ENCODE data around the gene MKS1.

Gene MKS1

DNA sequence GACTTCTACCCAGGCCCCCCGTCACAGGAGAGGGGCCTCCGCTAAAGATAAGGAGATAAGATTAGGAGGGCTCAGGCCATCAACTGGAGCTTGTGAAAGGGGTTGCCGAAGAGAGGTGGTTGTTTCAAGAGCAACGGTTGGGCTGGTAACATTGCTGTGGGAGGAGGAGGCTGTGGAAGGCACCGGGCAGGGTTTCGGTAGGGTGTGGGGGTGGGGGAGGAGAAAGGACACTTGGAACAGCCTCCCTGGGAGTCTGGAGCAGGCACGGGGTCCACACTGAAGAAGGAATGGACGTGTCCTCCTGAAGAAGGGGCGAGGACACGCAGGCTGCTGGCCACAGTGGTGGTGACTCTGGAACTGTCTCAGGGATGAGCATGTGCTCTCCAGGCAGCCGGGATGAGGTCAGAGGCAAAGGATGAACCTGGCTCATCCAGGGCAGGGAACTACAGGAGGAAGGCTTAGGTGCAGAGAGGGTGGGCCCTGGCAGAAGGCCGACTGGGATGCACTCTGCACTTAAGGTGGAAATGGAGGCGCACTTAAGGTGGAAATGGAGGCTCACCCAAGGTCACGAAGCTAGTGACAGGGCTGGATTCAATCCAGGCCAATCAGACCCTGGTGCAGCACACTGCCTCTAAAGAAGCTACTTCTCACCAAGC, 27.7 kb downstream of the MKS1 start:
- Histone ChIP-seq H3K9ac (ENCODE audit: low read length) (no peak overlapping the region), H3K9me3 (ENCODE audit: control insufficient read depth, low read length) (no peaks in the 10 kb centered on the region), H3K36me3 (ENCODE audit: control insufficient read depth, insufficient read depth, low read length) (no peaks in the 10 kb centered on the region), H3K27me3 (ENCODE audit: control insufficient read depth, insufficient read depth, low read length) (peaks cover 22% of the 10 kb centered on the region), H3K4me3 (ENCODE audit: low read length) (no peak overlapping the region), H3K4me1 (ENCODE audit: control insufficient read depth, insufficient read depth, low read length) (no peaks in the 10 kb centered on the region)

DNA sequence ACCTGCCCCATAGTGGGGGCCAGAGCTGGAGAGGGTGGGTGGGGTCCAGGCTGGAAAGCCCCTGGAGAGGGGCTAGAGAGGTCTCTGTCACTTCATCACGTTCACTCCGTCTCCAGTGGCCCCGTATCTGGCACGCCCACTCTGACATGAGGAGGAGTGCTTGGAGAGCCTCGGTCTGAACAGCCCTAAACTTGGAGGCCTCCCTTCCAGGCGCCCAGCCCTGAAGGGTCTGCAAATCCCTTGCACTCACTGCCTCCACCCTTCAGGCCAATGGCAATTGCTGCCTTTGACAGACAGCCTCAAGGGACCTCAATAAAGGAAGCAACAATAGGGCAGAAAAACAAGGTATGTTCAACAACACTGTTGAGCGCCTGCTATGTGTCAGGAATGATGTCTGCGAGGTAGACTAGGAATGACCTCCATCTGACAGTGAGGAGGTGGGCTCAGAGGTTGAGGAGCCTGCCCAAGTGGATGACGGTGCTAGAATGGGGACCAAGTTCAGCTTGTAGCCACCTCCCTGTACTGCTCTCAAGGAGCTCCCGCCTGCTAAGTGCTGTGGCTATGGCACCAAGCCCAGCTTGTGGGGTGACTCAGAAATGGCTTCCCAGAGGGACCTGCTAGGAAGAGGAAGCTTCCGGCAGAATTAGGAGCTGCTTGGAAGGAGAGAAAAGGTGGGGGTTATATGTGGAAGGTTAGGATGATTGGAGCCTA, 29.5 kb downstream of the MKS1 start:
- Histone ChIP-seq H3K4me3 (ENCODE audit: low read length) (no peak overlapping the region), H3K9ac (ENCODE audit: low read length) (no peak overlapping the region), H3K36me3 (ENCODE audit: control insufficient read depth, insufficient read depth, low read length) (no peaks in the 10 kb centered on the region), H3K27me3 (ENCODE audit: control insufficient read depth, insufficient read depth, low read length) (peaks cover 21% of the 10 kb centered on the region), H3K9me3 (ENCODE audit: control insufficient read depth, low read length) (no peaks in the 10 kb centered on the region), H3K4me1 (ENCODE audit: control insufficient read depth, insufficient read depth, low read length) (no peaks in the 10 kb centered on the region)

DNA sequence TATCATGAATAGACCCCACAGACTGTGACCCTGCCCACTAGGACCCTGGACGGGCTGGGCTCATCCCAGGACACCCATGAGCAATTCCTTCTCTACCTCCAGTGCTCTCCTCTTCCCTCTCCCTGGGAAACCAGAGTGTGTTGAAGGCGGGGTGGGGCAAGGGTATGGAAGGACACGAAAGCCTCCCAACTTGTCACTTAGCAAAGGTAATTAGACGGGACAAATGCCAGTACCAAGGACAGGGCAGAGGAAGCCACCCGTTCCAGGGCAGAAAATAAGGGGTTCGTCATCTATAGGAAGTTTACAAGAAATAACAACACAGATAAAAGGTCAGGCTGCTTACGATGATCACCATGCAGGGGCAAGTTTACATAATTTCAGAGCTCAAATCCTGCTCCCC, 31.4 kb downstream of the MKS1 start:
- Histone ChIP-seq H3K4me1 (ENCODE audit: control insufficient read depth, insufficient read depth, low read length) (no peaks in the 10 kb centered on the region), H3K36me3 (ENCODE audit: control insufficient read depth, insufficient read depth, low read length) (no peaks in the 10 kb centered on the region), H3K4me3 (ENCODE audit: low read length) (no peak overlapping the region), H3K9ac (ENCODE audit: low read length) (no peak overlapping the region), H3K27me3 (ENCODE audit: control insufficient read depth, insufficient read depth, low read length) (peaks cover 21% of the 10 kb centered on the region), H3K9me3 (ENCODE audit: control insufficient read depth, low read length) (no peaks in the 10 kb centered on the region)

DNA sequence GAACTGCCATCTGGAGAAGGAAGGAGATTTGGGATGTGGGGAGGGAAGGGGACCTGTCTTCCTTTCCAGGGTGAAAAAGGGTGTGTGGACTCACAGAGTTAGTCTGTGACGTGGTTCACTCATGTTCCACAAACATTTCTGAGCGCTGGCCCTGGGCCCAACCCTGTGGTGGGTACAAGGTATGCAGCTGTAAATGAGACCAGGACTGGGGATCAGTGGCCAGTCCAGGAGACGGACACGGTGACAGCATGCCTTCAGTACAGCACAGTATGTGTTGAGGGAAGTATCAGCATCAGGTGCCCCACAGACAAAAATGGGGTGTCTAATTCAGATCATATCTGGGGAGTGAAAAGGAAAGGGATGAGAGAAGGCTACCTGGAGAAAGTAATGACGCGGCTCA, 32.0 kb downstream of the MKS1 start:
- Histone ChIP-seq H3K4me3 (ENCODE audit: low read length) (no peak overlapping the region), H3K9ac (ENCODE audit: low read length) (no peak overlapping the region), H3K4me1 (ENCODE audit: control insufficient read depth, insufficient read depth, low read length) (no peaks in the 10 kb centered on the region), H3K9me3 (ENCODE audit: control insufficient read depth, low read length) (no peaks in the 10 kb centered on the region), H3K27me3 (ENCODE audit: control insufficient read depth, insufficient read depth, low read length) (peaks cover 21% of the 10 kb centered on the region), H3K36me3 (ENCODE audit: control insufficient read depth, insufficient read depth, low read length) (no peaks in the 10 kb centered on the region)

DNA sequence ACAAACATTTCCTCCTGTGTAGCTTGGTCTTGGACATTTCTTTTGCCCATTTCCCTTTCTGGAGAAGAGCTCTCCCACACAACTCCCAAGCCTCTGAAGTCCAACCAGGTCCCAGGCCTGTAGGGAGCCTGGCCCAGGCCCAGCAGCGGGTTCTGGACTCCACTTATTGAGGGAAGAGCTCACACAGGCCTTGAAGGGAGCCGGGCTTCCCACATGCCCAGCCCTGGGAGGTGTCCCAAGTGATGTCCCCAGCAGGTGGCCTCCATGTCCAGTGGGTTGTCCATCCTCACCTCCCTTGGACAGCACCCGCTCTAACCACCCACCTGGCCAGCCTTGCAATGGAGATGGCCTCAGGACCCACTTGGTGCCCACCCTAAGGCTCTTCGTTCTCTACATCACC, 32.5 kb downstream of the MKS1 start:
- Histone ChIP-seq H3K36me3 (ENCODE audit: control insufficient read depth, insufficient read depth, low read length) (no peaks in the 10 kb centered on the region), H3K9me3 (ENCODE audit: control insufficient read depth, low read length) (no peaks in the 10 kb centered on the region), H3K4me3 (ENCODE audit: low read length) (no peak overlapping the region), H3K9ac (ENCODE audit: low read length) (no peak overlapping the region), H3K4me1 (ENCODE audit: control insufficient read depth, insufficient read depth, low read length) (no peaks in the 10 kb centered on the region), H3K27me3 (ENCODE audit: control insufficient read depth, insufficient read depth, low read length) (peaks cover 21% of the 10 kb centered on the region)

DNA sequence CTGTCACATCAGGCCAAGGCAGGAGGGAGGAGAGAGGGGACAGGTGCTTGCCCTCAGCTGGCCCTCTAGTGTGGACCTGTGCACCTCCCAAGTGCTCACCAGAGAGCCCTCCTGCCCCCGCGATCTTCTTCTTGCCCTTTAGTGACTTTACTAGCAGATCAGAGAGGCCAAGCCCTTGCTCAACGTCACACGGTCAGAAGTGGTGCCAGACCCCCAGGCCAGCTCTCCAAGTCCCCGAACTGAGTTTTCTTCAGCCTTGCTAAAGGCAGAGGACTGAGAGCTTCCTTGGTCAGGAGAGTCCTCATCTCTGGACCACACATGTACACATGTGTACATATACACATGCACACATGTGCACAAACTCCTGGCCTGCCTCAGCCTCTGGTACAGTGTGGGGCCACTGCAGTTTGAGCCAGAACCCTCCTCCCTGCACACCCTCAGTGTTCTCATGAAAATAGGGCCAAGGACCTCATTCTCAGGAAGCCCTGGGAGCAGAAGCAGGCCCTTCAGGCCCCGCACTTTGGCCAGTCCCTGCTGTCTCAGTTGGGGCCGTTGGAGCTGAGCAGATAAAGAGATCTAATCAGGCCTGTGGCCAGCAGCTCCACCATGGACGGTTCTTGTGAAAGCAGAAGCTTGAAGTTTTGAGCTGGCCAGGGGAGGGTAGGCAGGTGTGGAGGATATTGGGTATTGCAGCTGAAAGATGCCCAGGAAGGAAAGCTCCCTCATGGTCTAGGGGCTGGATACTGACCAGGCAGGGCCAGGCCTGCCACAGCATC, 33.9 kb downstream of the MKS1 start:
- H3K36me3 ChIP-seq (ENCODE audit: control insufficient read depth, insufficient read depth, low read length) = no peaks in the 10 kb centered on the region
- H3K4me3 ChIP-seq (ENCODE audit: low read length) = no peak overlapping the region
- peaks cover 14% of the 10 kb centered on the region for H3K27me3 ChIP-seq (ENCODE audit: control insufficient read depth, insufficient read depth, low read length)
- H3K9me3 ChIP-seq (ENCODE audit: control insufficient read depth, low read length) = no peaks in the 10 kb centered on the region
- H3K4me1 ChIP-seq (ENCODE audit: control insufficient read depth, insufficient read depth, low read length) = no peaks in the 10 kb centered on the region
- H3K9ac ChIP-seq (ENCODE audit: low read length) = no peak overlapping the region

DNA sequence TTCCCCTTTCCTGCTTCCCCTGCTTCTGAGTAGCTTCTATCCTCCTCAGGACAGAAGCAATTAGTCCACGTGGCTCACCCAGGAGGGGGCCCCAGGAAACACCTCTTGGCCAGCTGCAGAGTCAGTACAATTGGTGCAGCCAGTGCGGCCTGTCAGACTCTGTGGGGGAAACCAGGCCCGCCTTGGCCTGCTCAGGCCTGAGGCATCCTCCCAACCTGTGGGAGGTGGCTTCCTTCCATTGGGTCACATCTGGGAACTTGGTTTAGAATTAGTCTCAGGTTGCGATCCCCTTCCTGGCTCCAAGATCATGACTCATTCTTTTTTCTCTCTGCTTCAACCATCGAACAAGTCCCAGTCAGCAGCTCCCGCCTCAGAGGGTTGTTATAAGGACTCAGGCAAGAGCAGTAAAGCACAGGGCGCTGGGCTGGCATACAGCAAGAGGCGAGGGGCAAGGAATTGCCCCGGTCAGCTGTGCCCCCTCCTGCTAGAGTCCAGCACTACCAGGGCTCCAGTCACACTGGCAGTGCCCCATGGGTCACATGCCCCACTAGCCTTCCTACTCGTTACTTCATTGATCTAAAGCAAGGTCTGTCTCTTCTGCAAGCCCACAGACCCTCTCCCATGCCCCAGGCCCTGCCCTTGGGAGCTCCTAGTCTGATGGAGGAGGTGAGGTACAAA, 34.6 kb downstream of the MKS1 start:
- H3K36me3 ChIP-seq (ENCODE audit: control insufficient read depth, insufficient read depth, low read length) = no peaks in the 10 kb centered on the region
- H3K27me3 ChIP-seq (ENCODE audit: control insufficient read depth, insufficient read depth, low read length) = peaks cover 11% of the 10 kb centered on the region
- no peak overlapping the region for H3K9ac ChIP-seq (ENCODE audit: low read length)
- H3K9me3 ChIP-seq (ENCODE audit: control insufficient read depth, low read length) = no peaks in the 10 kb centered on the region
- no peak overlapping the region for H3K4me3 ChIP-seq (ENCODE audit: low read length)
- no peaks in the 10 kb centered on the region for H3K4me1 ChIP-seq (ENCODE audit: control insufficient read depth, insufficient read depth, low read length)

DNA sequence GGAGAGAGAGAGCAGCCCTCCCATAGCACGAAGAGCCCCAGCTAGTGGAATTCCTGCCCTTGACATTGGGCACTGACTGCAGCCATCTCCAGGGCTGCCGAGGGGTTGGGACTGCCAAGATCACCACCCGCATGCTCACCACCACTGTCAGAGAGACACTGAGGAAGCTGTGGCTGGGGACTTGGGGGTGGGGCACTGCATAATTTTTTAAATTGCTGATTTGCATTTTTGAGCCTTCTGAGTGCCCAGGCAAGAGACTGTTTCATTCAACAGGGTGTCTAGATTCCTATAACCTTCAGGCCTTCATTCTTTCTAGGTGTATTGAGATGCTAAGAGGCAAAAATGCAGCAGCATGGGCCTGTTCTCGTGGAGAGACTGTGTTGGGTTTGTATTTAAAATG, 35.5 kb downstream of the MKS1 start:
- Histone ChIP-seq H3K36me3 (ENCODE audit: control insufficient read depth, insufficient read depth, low read length) (no peaks in the 10 kb centered on the region), H3K4me3 (ENCODE audit: low read length) (no peak overlapping the region), H3K27me3 (ENCODE audit: control insufficient read depth, insufficient read depth, low read length) (peaks cover 11% of the 10 kb centered on the region), H3K9ac (ENCODE audit: low read length) (no peak overlapping the region), H3K9me3 (ENCODE audit: control insufficient read depth, low read length) (no peaks in the 10 kb centered on the region), H3K4me1 (ENCODE audit: control insufficient read depth, insufficient read depth, low read length) (no peaks in the 10 kb centered on the region)

DNA sequence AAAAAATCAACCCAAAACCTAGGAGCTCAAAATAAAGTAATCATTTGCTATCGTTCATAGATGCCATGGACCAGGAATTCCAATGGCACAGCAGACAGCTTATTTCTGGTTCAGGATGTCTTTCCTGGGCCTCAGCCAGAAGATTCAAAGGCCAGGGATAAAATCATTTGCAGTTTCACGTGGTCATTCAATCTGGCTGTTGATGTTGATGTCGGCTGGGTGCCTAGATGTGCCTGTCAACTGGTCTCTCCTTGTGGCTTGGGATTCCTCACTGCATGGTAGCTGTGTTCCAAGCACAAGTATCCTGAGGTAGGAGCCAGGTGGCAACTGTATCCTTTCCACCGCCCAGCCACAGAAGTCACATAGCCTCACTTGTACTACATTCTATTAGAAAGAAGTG, 37.3 kb downstream of the MKS1 start:
- Histone ChIP-seq H3K4me1 (ENCODE audit: control insufficient read depth, insufficient read depth, low read length) (no peaks in the 10 kb centered on the region), H3K27me3 (ENCODE audit: control insufficient read depth, insufficient read depth, low read length) (peaks cover 7% of the 10 kb centered on the region), H3K4me3 (ENCODE audit: low read length) (no peak overlapping the region), H3K9me3 (ENCODE audit: control insufficient read depth, low read length) (no peaks in the 10 kb centered on the region), H3K9ac (ENCODE audit: low read length) (no peak overlapping the region), H3K36me3 (ENCODE audit: control insufficient read depth, insufficient read depth, low read length) (no peaks in the 10 kb centered on the region)

DNA sequence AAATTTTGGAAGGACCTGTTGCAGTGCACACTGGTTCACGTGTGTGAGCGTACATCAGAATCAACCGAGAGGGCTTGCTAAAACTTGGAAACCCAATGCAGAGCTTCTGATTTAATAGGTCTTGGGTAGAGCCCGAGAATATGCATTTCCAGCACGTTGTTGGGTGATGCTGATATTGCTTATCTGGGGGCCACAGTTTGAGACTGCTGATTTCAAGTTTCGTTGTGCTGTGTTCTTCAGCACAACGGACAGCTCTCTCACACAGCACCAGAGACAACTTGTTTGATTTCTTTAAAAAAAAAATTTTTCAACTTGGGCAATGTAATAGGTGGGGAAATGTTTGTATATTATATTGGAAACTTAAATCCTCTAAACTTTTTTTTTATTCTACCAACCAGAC, 42.9 kb downstream of the MKS1 start:
- Histone ChIP-seq H3K27me3 (ENCODE audit: control insufficient read depth, insufficient read depth, low read length) (no peaks in the 10 kb centered on the region), H3K4me3 (ENCODE audit: low read length) (no peak overlapping the region), H3K36me3 (ENCODE audit: control insufficient read depth, insufficient read depth, low read length) (no peaks in the 10 kb centered on the region), H3K9ac (ENCODE audit: low read length) (no peak overlapping the region), H3K9me3 (ENCODE audit: control insufficient read depth, low read length) (no peaks in the 10 kb centered on the region), H3K4me1 (ENCODE audit: control insufficient read depth, insufficient read depth, low read length) (no peaks in the 10 kb centered on the region)

DNA sequence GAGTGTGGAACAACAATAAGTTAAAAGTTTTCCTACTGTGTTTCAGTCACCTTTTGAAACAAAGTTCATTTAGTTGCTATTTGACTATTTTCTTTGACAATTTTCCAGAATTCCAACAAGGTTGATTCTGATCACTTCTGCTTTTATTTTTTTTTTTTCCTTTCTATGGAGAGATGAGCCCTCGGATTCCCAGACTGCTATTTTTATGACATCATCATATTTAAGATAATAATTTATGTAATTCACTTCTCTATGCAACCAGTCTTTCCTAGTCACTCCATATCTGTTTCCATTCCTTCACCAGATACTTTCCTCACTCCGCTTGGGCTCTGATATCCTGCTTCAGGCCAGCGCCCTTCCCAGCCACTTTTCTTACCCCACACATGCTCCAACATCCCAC, 44.2 kb downstream of the MKS1 start:
- H3K4me1 ChIP-seq (ENCODE audit: control insufficient read depth, insufficient read depth, low read length) = no peaks in the 10 kb centered on the region
- H3K9ac ChIP-seq (ENCODE audit: low read length) = no peak overlapping the region
- no peaks in the 10 kb centered on the region for H3K9me3 ChIP-seq (ENCODE audit: control insufficient read depth, low read length)
- no peak overlapping the region for H3K4me3 ChIP-seq (ENCODE audit: low read length)
- no peaks in the 10 kb centered on the region for H3K36me3 ChIP-seq (ENCODE audit: control insufficient read depth, insufficient read depth, low read length)
- no peaks in the 10 kb centered on the region for H3K27me3 ChIP-seq (ENCODE audit: control insufficient read depth, insufficient read depth, low read length)
